ENCODE results near the gene CCNI2.
"Not testable (repeated sequence)": the region's sequence is repeated elsewhere in the genome, so short reads cannot be mapped to it uniquely, and the experiment has no call there.

Gene CCNI2

DNA sequence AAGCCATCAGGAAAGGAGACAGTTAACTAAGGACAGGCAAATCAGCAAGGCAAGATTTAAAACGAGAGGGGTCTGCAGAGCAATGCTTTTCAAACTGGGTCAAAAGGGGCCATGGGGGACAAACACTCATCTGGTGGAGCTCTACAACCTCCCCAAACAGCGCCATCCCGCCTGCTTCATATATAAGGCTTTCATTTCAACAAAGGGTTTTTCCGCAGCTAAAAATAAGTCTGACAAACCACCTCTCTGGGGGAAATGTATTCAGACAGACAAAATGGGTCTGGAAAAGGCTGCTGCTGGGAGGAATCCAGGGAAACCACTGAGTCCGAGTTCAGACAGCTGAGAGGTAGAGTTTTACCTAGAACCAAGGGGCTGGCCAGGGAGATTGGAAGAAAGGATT lies 38.1 kb downstream of the CCNI2 start:
- no peak for DNase-seq

DNA sequence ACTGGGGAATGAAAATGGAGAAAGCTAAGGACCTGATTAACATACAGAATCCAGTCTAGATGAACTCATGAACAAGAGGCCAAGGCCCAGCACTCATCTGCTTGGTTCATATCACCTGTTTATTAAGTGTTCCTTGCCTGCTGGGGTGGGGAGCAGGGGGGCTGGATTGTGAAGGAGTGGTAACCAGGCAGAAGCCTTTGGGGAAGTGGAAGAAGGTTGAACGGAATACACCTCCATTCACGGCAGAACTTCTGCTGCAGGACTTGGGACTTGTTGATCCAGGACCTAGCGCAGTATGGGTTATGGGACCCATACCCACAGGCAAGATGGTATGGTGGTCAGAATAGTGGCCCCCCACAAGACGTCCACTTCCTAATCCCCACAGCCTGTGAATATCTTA lies 38.6 kb downstream of the CCNI2 start:
- no peak for DNase-seq

- no peak for DNase-seq
Measured at GRCh38 chr5:132787076-132787475, 39.9 kb downstream of the CCNI2 start.

- no peak for DNase-seq
Measured at GRCh38 chr5:132788508-132788907, 41.3 kb downstream of the CCNI2 start.

DNA sequence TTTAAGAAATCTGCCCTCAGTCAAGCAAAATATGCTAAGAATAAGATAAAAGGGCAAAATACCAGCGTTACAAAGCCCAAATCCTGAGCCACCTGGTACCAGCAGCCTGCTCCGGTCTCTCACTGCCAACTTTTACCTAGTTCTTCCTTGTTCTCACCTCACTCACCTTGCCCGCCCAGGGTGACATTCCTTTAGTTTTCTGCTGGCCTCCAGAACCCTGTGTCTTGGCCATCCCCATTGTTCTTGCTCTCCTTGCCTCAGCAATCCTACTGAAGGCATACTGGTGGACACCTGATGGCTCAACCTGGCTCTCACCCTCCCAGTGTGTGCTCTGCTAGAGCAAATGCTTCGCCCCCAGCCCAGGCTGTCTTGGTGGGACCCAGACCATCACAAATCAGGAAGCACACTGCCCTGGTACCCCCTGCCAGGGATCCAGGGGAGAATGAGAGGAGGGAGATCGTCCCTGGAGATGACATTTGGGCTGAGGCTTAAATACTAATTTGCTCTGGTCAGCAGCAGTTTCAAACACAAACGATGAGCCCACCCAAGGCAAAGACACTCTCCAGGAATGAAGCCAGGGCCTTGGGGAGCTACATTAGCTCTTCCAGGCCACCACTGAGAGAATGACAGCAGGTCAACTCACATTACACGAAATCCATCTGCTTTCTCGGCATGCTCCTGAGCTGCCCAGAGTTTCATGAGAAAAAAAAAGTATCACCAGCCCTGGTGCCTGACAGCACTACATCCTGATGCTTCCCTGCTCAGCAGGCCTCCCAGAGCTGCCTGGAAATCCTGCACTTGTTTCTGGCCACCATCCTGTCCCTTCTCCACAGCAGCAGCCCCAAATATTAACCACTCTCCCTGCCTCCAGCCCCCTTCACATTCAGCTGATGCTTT lies 42.0 kb downstream of the CCNI2 start:
- DNase-seq, result no peak

DNA sequence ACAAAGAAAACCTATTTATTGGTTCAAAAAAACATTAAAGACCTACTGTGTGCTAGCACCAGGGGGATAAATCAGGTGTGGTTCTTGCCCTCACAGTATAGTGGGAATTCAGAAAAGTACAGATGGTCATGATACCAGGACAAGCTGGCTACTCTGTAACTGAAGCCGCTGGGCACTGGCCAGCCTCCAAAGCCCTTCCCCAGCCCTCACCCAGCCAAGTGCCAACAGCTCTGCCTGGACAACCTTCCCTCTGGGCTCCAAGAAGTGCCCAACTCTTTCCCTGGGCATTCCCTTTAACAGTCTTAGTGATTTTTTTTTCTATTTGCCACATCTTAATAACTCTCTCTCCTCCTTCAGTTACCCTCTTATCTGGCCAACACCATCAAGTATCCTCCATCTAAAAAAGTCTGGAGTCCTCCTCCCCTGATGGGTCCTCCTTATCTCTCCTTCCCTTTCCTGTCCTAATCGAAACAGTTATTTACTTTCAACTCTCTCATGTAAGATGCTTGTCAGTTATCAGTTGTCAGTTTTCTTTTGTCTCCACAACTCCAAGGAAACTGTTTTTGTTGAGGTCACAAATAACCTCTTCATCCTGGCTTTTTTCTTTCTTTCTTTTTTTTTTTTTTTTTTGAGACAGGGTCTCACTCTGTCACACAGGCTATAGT lies 43.1 kb downstream of the CCNI2 start:
- DNase-seq, result no peak

DNA sequence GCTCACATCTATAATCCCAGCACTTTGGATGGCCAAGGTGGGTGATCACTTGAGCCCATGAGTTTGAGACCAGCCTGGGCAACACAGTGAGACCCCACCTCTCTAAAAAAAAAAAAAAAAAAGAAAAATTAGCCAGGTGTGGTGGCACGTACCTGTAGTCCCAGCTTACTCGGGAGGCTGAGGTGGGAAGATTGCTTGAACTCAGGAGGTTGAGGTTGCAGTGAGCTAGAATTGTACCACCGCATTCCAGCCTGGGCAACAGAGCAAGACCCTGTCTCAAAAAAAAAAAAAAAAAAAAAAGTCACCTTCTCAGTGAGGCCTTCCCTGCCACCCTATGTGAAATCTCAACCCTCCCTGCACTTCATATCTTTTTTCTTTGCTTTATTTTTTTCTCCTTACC lies 43.8 kb downstream of the CCNI2 start:
- no peak for DNase-seq

DNA sequence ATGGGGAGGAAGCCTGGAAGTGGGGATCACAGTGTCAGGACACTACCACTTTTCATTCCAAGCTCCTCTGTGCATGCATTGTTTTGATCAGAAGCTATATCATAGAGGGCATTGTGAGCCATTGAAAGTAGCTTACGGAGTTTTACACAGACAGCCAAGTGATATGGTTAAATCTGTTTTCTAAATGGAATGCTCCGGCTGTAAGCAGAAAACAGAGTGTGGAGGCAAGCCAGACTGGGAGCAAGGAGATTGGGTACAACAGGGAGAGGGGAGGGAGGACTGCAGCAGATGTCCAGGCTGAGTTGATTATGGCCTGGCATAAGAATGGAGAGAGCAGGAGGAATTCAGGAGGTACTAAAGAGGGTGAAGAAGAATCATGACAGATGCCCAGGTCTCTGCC lies 50.4 kb downstream of the CCNI2 start:
- no peak for DNase-seq

GRCh38 chr5:132799392-132799791 lies 52.2 kb downstream of the CCNI2 start:
- no peak for DNase-seq

DNA sequence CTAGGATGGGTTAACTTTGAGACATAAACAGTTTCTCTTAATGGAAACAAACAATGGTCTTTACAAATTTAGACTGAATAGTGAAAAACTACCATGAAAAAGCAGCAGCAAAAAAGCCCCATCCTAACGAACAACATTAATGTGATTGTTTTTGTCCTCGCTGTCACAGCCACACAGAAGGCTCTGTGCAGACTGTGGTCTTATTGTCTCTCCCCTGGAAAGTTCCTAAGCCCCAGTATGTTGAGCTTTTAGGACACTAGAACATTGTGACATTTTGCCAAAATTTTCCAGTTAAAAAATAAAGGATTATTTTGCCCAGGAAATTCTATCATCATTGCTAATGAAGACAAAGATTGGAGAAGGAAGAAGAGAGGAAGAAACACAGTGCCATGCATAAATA lies 53.3 kb downstream of the CCNI2 start:
- no peak for DNase-seq

- no peak for DNase-seq
Measured at GRCh38 chr5:132802044-132802684, 54.9 kb downstream of the CCNI2 start.

DNA sequence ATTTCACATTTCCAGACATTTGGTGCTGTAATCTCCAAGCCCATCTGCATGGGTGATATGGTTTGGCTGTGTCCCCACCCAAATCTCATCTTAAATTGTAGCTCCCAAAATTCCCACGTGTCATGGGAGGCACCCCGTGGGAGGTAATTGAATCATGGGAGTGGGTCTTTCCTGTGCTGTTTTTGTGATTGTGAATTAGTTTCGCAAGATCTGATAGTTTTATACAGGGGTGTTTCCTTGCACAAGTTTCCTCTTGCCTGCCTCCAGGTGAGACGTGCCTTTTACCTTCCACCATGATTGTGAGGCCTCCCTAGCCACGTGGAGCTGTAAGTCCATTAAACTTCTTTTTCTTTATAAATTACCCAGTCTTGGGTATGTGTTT lies 55.5 kb downstream of the CCNI2 start:
- DNase-seq, result not testable (repeated sequence)

Data from activated naive CD4-positive, alpha-beta T cell (primary cell).